ENCODE measurements around the gene MPP1.

MPP1 gene
- total RNA-seq = 5.7 to 8.7 (median 6.4) reads per million in 3 donors

DNA sequence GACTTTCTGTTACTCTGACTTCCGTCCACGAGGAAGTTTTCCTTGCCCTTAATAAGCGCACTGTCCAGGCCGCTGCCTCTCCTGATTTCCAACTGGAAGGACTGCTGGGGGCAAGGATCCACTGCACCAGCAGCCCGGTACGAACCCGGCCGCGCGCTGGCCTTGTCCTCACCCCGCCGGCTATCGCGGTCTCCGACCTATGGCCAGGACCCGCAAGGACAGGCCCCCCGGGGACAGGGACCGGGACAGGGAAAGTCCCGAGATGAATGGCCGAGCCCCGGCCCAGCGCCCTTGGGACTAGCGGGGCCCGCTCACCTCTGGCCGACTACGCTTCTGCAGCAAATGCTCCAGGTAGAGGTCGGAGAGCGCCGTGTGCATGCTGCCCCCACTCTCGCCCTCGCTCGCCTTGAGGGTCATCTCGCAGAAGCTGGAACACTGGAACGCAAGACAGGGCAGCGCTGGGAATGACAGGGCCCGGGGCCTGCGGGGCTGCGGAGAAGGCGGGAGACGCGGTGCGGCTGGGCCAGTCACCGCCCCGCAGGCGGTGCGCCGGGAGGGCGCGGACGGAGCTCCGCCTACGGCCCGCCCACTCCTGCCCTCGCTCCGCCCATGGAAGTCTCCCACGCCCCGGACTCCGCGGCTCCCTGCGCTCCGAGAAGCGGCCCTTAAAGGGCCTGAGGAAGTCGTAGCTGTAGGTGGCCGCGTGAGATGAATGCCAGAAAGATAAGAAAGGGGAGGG lies at the start of gene MPP1:
MPP1 (minus strand) TSS at position 529 of the 739 bp plus-strand sequence; CDS start at position 417, 112 bp downstream.
- Histone ChIP-seq H3K36me3 (ENCODE audit: control insufficient read depth, insufficient read depth, low read length) (no peaks in the 10 kb centered on the region), H3K9me3 (ENCODE audit: control insufficient read depth, low read length) (no peaks in the 10 kb centered on the region), H3K4me3 (ENCODE audit: insufficient read depth, low read depth, low read length, poor library complexity, severe bottlenecking) (peak within 1 kb of the TSS; percentile 67), H3K4me1 (ENCODE audit: control insufficient read depth, insufficient read depth, low read length, poor library complexity, severe bottlenecking) (peaks cover 2% of the 10 kb centered on the region), H3K27ac (ENCODE audit: insufficient read depth, low read length, poor library complexity, severe bottlenecking) (peak within 1 kb of the TSS; percentile 32), H3K27me3 (replicated peaks; ENCODE audit: control insufficient read depth, insufficient read depth, low read length, poor library complexity, severe bottlenecking) (no peaks in the 10 kb centered on the region)
- DNase-seq = peak; percentile 59 to 62 (median 61)

DNA sequence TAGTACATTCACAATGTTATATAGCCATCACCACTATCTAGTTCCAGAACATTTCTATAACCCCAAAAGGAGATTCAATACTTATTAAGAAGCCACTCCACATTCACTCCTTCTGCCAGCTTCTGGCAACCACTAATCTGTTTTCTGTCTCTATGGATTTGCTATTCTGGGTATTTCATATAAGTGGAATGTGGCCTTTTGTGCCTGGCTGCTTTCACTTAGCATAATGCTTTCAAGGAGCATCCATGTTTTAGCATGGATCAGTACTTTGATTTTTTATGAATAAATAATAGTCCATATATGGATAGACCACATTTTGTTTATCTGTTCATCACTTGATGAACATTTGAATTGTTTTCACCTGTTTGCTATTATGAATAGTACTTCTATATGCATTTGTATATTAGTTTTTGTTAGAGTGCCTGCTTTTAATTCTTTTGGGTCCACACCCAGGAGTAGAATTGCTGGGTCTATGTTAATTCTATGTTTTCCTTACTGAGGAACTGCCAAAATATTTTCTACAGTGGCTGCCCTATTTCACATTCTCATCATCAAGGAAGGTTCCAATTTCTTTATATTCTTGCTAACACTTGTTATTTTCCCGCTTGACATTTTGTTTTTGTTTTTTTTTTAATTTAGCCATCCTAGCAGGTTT lies 45.8 kb upstream of the MPP1 start:
- no peak overlapping the region for H3K27ac ChIP-seq (ENCODE audit: insufficient read depth, low read length, poor library complexity, severe bottlenecking)
- no peaks in the 10 kb centered on the region for H3K36me3 ChIP-seq (ENCODE audit: control insufficient read depth, insufficient read depth, low read length)
- no peak for DNase-seq
- H3K4me3 ChIP-seq (ENCODE audit: insufficient read depth, low read depth, low read length, poor library complexity, severe bottlenecking) = no peak overlapping the region
- H3K4me1 ChIP-seq (ENCODE audit: control insufficient read depth, insufficient read depth, low read length, poor library complexity, severe bottlenecking) = no peaks in the 10 kb centered on the region
- no peaks in the 10 kb centered on the region for H3K9me3 ChIP-seq (ENCODE audit: control insufficient read depth, low read length)
- H3K27me3 ChIP-seq (replicated peaks; ENCODE audit: control insufficient read depth, insufficient read depth, low read length, poor library complexity, severe bottlenecking) = no peaks in the 10 kb centered on the region

DNA sequence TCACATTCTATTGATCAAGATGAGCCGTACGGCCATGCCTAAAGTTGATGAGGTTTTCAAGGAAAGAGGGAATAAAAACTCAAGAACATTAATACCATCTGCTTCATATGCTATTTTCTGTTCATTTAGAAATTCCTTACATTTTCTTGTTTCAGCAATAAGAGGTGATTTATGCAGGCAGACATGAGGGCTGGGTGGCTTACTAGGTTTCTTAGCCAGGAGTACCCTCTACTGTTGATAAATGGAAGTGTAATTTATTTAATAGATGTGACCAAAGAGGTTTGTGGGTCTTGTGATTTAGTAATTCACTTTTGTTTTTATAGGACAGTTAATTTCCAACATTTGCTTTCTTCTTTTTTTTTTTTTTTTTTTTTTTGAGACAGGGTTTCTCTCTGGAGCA lies 35.6 kb upstream of the MPP1 start:
- no peak for DNase-seq
- Histone ChIP-seq H3K27me3 (replicated peaks; ENCODE audit: control insufficient read depth, insufficient read depth, low read length, poor library complexity, severe bottlenecking) (no peaks in the 10 kb centered on the region), H3K27ac (ENCODE audit: insufficient read depth, low read length, poor library complexity, severe bottlenecking) (no peak overlapping the region), H3K36me3 (ENCODE audit: control insufficient read depth, insufficient read depth, low read length) (no peaks in the 10 kb centered on the region), H3K4me1 (ENCODE audit: control insufficient read depth, insufficient read depth, low read length, poor library complexity, severe bottlenecking) (no peaks in the 10 kb centered on the region), H3K4me3 (ENCODE audit: insufficient read depth, low read depth, low read length, poor library complexity, severe bottlenecking) (no peak overlapping the region), H3K9me3 (ENCODE audit: control insufficient read depth, low read length) (no peaks in the 10 kb centered on the region)

DNA sequence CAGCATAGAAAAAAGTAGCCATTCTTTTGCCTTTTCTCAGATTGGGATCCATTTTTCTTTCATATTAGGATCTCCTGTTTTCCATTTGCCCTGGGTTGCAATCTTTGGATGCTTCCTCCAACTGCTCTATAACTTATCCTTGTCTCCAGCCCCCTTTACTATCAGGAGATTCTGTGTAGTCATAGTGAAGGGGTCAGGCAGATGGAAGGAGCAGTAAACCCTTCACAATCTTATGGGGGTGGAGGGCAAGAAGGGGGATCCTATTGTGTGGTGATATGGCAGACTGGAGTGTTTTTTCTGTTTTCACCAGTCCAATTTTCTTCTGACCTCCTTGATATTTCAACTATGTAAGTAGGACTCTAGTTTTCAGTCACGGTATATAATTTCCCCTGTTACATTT lies 30.9 kb upstream of the MPP1 start:
- no peaks in the 10 kb centered on the region for H3K4me1 ChIP-seq (ENCODE audit: control insufficient read depth, insufficient read depth, low read length, poor library complexity, severe bottlenecking)
- no peaks in the 10 kb centered on the region for H3K27me3 ChIP-seq (replicated peaks; ENCODE audit: control insufficient read depth, insufficient read depth, low read length, poor library complexity, severe bottlenecking)
- no peaks in the 10 kb centered on the region for H3K9me3 ChIP-seq (ENCODE audit: control insufficient read depth, low read length)
- H3K27ac ChIP-seq (ENCODE audit: insufficient read depth, low read length, poor library complexity, severe bottlenecking) = no peak overlapping the region
- H3K36me3 ChIP-seq (ENCODE audit: control insufficient read depth, insufficient read depth, low read length) = no peaks in the 10 kb centered on the region
- no peak for DNase-seq
- no peak overlapping the region for H3K4me3 ChIP-seq (ENCODE audit: insufficient read depth, low read depth, low read length, poor library complexity, severe bottlenecking)

DNA sequence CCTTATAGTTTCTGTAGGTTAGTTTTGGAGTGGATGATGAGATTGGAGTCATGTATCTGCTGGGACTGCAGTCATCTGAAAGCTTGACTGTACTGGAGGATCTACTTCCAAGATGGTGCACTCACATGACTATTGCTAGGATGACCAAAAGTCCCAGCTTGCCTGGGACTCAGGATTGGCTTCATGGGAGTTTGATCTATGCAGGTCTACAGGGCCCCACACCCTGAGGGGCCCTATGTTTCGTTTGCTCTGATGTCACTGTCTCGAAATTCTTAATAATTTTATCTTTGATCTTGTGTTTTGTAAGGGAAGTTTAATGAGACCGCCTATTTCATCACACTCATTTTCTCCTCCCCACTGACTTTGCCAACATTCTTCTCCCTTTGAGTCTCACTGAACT lies 29.3 kb upstream of the MPP1 start, which contains the start of gene SMIM9:
SMIM9 (minus strand) TSS at position 101 of the 400 bp plus-strand sequence. CDS start 3,806 bp downstream, outside the sequence.
- no peaks in the 10 kb centered on the region for H3K36me3 ChIP-seq (ENCODE audit: control insufficient read depth, insufficient read depth, low read length)
- no peaks in the 10 kb centered on the region for H3K27me3 ChIP-seq (replicated peaks; ENCODE audit: control insufficient read depth, insufficient read depth, low read length, poor library complexity, severe bottlenecking)
- no peaks in the 10 kb centered on the region for H3K9me3 ChIP-seq (ENCODE audit: control insufficient read depth, low read length)
- no peak within 1 kb of the TSS for H3K4me3 ChIP-seq (ENCODE audit: insufficient read depth, low read depth, low read length, poor library complexity, severe bottlenecking)
- DNase-seq = no peak
- H3K27ac ChIP-seq (ENCODE audit: insufficient read depth, low read length, poor library complexity, severe bottlenecking) = no peak within 1 kb of the TSS
- H3K4me1 ChIP-seq (ENCODE audit: control insufficient read depth, insufficient read depth, low read length, poor library complexity, severe bottlenecking) = no peaks in the 10 kb centered on the region

DNA sequence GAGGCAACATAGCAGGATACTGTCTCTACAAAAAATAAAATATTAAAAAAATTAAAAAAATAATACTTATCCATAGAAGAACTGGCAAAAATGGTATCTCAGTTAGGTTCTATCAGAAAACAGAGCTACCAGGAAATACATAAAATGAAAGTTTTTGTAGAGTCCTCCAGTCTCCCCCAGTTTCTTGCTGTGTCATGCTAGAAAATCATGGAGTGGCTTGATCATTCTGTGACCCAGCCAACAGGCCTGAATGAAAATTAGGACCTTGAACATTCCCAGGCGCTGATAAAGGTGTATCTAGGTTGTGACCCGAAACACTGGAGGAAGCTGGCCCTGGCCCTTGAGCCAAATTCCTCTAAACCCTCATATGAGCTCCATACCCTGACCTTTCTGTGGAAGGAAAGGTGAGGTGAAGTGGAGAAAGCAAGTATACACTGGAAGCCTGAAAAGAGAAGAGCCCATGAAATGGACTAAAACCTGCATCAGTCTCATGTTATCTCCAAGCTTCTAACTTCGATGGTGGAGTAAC lies 28.5 kb upstream of the MPP1 start:
- no peak for DNase-seq
- no peak overlapping the region for H3K4me3 ChIP-seq (ENCODE audit: insufficient read depth, low read depth, low read length, poor library complexity, severe bottlenecking)
- no peaks in the 10 kb centered on the region for H3K4me1 ChIP-seq (ENCODE audit: control insufficient read depth, insufficient read depth, low read length, poor library complexity, severe bottlenecking)
- no peak overlapping the region for H3K27ac ChIP-seq (ENCODE audit: insufficient read depth, low read length, poor library complexity, severe bottlenecking)
- no peaks in the 10 kb centered on the region for H3K36me3 ChIP-seq (ENCODE audit: control insufficient read depth, insufficient read depth, low read length)
- no peaks in the 10 kb centered on the region for H3K9me3 ChIP-seq (ENCODE audit: control insufficient read depth, low read length)
- H3K27me3 ChIP-seq (replicated peaks; ENCODE audit: control insufficient read depth, insufficient read depth, low read length, poor library complexity, severe bottlenecking) = no peaks in the 10 kb centered on the region

DNA sequence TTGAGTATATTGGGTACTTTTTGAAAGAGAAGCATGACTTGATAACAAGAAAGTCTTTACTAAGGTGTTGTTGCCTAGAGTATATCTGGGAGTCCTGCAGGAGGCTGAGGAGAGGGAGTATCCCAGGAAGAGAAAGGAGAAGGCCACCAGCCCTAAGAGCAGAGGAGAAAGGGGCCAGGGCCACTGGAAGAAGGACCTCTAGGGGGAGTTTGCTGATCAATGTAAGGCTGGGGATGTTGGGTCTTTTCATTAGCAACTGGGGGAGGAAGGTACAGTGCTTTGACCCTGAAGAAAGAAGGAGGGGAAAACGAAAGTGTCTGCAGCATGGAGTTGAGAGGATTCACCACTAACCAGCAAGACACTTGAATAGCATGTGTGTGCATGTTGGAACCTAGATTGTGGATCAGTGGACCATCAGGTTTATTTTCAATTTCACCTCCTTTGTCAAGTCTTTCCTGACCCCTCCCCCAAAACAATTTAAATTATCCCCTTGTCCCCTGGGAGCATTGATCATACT lies 24.7 kb upstream of the MPP1 start:
- no peak overlapping the region for H3K4me3 ChIP-seq (ENCODE audit: insufficient read depth, low read depth, low read length, poor library complexity, severe bottlenecking)
- no peaks in the 10 kb centered on the region for H3K4me1 ChIP-seq (ENCODE audit: control insufficient read depth, insufficient read depth, low read length, poor library complexity, severe bottlenecking)
- H3K27me3 ChIP-seq (replicated peaks; ENCODE audit: control insufficient read depth, insufficient read depth, low read length, poor library complexity, severe bottlenecking) = no peaks in the 10 kb centered on the region
- H3K36me3 ChIP-seq (ENCODE audit: control insufficient read depth, insufficient read depth, low read length) = no peaks in the 10 kb centered on the region
- H3K27ac ChIP-seq (ENCODE audit: insufficient read depth, low read length, poor library complexity, severe bottlenecking) = no peak overlapping the region
- DNase-seq = no peak
- no peaks in the 10 kb centered on the region for H3K9me3 ChIP-seq (ENCODE audit: control insufficient read depth, low read length)

DNA sequence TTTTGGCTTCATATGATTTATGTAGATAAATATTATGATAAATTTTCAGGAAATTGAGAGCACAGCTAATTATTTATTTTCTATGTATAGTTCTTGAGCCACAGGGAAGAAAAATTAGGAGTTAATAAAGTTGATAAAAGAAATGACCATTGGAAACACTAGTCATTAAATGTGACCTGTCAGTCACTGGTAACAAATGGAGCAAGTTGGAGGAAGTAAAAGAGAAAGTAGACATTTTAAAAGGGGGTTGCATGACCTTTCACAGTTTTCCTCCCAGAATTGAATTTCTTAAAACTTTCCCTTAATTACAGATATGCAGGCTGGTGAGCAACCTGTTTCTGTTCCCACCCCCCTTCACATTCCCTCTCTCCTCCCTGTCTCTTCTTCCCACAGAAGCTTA lies 23.8 kb upstream of the MPP1 start:
- Histone ChIP-seq H3K4me3 (ENCODE audit: insufficient read depth, low read depth, low read length, poor library complexity, severe bottlenecking) (no peak overlapping the region), H3K27me3 (replicated peaks; ENCODE audit: control insufficient read depth, insufficient read depth, low read length, poor library complexity, severe bottlenecking) (no peaks in the 10 kb centered on the region), H3K9me3 (ENCODE audit: control insufficient read depth, low read length) (no peaks in the 10 kb centered on the region), H3K27ac (ENCODE audit: insufficient read depth, low read length, poor library complexity, severe bottlenecking) (no peak overlapping the region), H3K4me1 (ENCODE audit: control insufficient read depth, insufficient read depth, low read length, poor library complexity, severe bottlenecking) (no peaks in the 10 kb centered on the region), H3K36me3 (ENCODE audit: control insufficient read depth, insufficient read depth, low read length) (no peaks in the 10 kb centered on the region)
- DNase-seq = no peak

DNA sequence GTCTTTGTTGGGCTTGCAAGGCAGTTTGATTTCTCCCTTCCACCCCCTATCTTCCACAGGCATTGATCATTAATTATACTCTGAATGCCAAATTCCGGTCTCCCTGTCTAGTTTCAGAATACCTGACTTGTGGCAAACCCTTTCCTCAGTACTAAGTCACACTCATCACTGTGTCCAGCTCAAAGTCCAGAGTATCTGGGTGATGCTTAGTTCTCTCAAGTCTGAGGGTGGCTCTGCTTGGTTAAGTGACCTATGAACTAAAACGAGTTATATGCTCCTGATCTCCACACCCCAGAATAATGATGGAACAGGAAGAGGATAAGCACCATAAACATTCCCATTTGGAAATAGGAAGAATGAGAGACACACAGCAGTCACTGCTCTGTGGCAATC lies 22.7 kb upstream of the MPP1 start:
- H3K27ac ChIP-seq (ENCODE audit: insufficient read depth, low read length, poor library complexity, severe bottlenecking) = no peak overlapping the region
- no peaks in the 10 kb centered on the region for H3K27me3 ChIP-seq (replicated peaks; ENCODE audit: control insufficient read depth, insufficient read depth, low read length, poor library complexity, severe bottlenecking)
- H3K4me3 ChIP-seq (ENCODE audit: insufficient read depth, low read depth, low read length, poor library complexity, severe bottlenecking) = no peak overlapping the region
- H3K9me3 ChIP-seq (ENCODE audit: control insufficient read depth, low read length) = no peaks in the 10 kb centered on the region
- DNase-seq = no peak
- no peaks in the 10 kb centered on the region for H3K4me1 ChIP-seq (ENCODE audit: control insufficient read depth, insufficient read depth, low read length, poor library complexity, severe bottlenecking)
- no peaks in the 10 kb centered on the region for H3K36me3 ChIP-seq (ENCODE audit: control insufficient read depth, insufficient read depth, low read length)
